Psoas muscle (tissue), 8 donors: ENCODE data around the gene ALKAL2. TPM values are rescaled to one million over a fixed set of nuclear protein-coding genes. Genes with fewer than 3 reads are reported as not detected.

Experiments
- ATAC-seq, 4 donors: fragments of 200-7000 bp; cut with Tn5 transposase; one replicate each; pipeline ENCODE4 v1.9.1; 2020; ENCODE audit warnings: moderate library complexity in 3 of 4, mild to moderate bottlenecking in 2 of 4
- DNase-seq, 2 donors: peaks; one replicate each; pipeline ENCODE4 v3.0.0-alpha.2; 2020
- H3K27ac ChIP-seq: fragments of 200-600 bp; one replicate; pipeline ENCODE4 v1.8.0; 2022
- H3K27me3 ChIP-seq, 3 donors: fragments of 200-600 bp in 1 of 3; one replicate each; pipeline versions ENCODE4 v1.6.1 to v1.8.0; 2013 to 2022; ENCODE audit warnings: low read length in 2 of 3, mild to moderate bottlenecking in 2 of 3, moderate library complexity in 1 of 3; ENCODE audit not compliant: insufficient read depth in 3 of 3
- H3K36me3 ChIP-seq, 2 donors: fragments of 200-600 bp in 1 of 2; one replicate each; pipeline versions ENCODE4 v1.6.1 to v1.8.0; 2013 to 2022; ENCODE audit warnings: low read depth in 1 of 2, mild to moderate bottlenecking in 1 of 2, moderate library complexity in 1 of 2; ENCODE audit not compliant: insufficient read depth in 1 of 2
- H3K4me1 ChIP-seq: fragments of 200-600 bp; one replicate; pipeline ENCODE4 v1.8.0; 2022
- H3K4me3 ChIP-seq: fragments of 200-600 bp; one replicate; pipeline ENCODE4 v1.8.0; 2022; ENCODE audit warnings: mild to moderate bottlenecking
- H3K9me3 ChIP-seq: fragments of 200-600 bp; one replicate; pipeline ENCODE4 v1.8.0; 2022
- CTCF ChIP-seq: fragments of 200-600 bp; IDR thresholded peaks from one replicate; pipeline ENCODE4 v1.8.0; 2022; ENCODE audit warnings: antibody characterized with exemption
- WGBS, 3 donors: extraction: QIAGEN DNeasy Blood & Tissue Kit; methylation state at CpG; one replicate each; pipeline versions ENCODE4 v1.1.6 to v1.1.7; 2013; 5-methylcytosine and 5-hydroxymethylcytosine counted together
- intact Hi-C, 2 donors: fragments of 100-400 bp; cut with DNase I; formaldehyde crosslinking; loops; one replicate each; pipeline versions ENCODE4 v1.11.0 to v1.14.2; 2022
- polyA plus RNA-seq, 3 donors: library from polyadenylated mRNA; stranded (reverse); fragments of 200-250 nt; gene quantifications; one replicate each; pipeline ENCODE4 v1.2.3, GENCODE V29; 2013
- total RNA-seq, 4 donors: library from RNA; stranded (reverse); fragmentation: NEBNext Ultra II Directional in 2 of 4; extraction: Animal tissue kit (Norgen Biotek cat#: 25700) in 2 of 4; gene quantifications; one replicate each; pipeline versions ENCODE4 v1.2.1 to v1.2.4, GENCODE V29; 2021 to 2023
- donor health status: healthy with polysubstance abuse.
- donor health status: DM: no; HTN: no; CAD: no; lungs with moderate emphysema.
- donor health status: Bipolar disorder and iron deficiency.
- donor health status: healthy.
- donor health status: DM: yes; HTN: yes; CAD: no.
- donor health status: DM: no; HTN: no; CAD: no.
- donor health status: DM: no; HTN: no; CAD: no.
- donor health status: DM: yes; HTN: yes; CAD: no.

ALKAL2 gene
- total and polyA plus RNA-seq, 7 donors, result 0.26 to 1.1 (median 0.42) TPM; not detected in 3

GRCh38 chr2:234421-234820 lies 53.5 kb downstream of the ALKAL2 start:
- WGBS, 3 donors, result 84 to 86% (median 86%) methylated on average over 4 of the region's 4 CpGs
- no peak for TF ChIP-seq CTCF
- Histone ChIP-seq H3K27ac (no peak overlapping the region), H3K36me3 (peaks cover 0 to 49% of the 10 kb centered on the region in 2 donors), H3K9me3 (no peaks in the 10 kb centered on the region), H3K4me1 (no peaks in the 10 kb centered on the region), H3K27me3 (no peaks in the 10 kb centered on the region), H3K4me3 (no peak overlapping the region)
- ATAC-seq, result no peak
- DNase-seq, result no peak
- intact Hi-C loops, result no loop called here

DNA sequence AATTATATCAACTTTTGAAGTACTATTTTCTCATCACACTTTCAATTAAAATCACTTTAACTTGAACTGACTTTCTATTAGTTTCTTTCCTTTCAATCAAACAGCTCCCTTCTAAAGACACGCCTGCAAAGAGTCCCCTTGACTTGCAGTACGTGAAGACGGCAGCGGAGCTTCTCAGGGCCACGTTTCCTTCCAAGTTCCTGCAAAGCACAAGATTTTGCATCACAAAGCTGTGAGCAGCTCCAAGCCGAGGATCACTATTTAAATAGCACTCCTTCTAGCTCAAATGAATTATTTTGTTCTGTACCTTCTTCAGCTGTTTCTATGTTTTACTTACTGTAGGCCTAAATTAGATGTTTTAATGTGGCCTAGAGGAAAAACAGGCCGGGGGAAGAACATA lies 54.9 kb downstream of the ALKAL2 start:
- Histone ChIP-seq H3K9me3 (no peaks in the 10 kb centered on the region), H3K27me3 (no peaks in the 10 kb centered on the region), H3K36me3 (peaks cover 2 to 54% of the 10 kb centered on the region in 2 donors), H3K27ac (no peak overlapping the region), H3K4me3 (no peak overlapping the region), H3K4me1 (no peaks in the 10 kb centered on the region)
- 76 to 86% (median 79%) methylated on average over 7 of the region's 7 CpGs for WGBS, 3 donors
- ATAC-seq, result no peak
- intact Hi-C loops, result no loop called here
- no peak for DNase-seq
- no peak for TF ChIP-seq CTCF

- ATAC-seq (no peak), DNase-seq (no peak)
- 50 to 60% (median 55%) methylated on average over 9 of the region's 9 CpGs for WGBS, 3 donors
- Histone ChIP-seq H3K36me3 (peaks cover 5 to 64% of the 10 kb centered on the region in 2 donors), H3K4me1 (no peaks in the 10 kb centered on the region), H3K27me3 (no peaks in the 10 kb centered on the region), H3K27ac (no peak overlapping the region), H3K9me3 (no peaks in the 10 kb centered on the region), H3K4me3 (no peak overlapping the region)
- intact Hi-C loops, result no loop called here
- no peak for TF ChIP-seq CTCF
These were observed 56.2 kb downstream of the ALKAL2 start for GRCh38 chr2:231521-232185.

Other genes starting within 250 kb of the ALKAL2 start
- gene FAM110C, start 241.6 kb downstream of the ALKAL2 start, total RNA-seq, result under 1 TPM in 2 of 4 donors, not detected in 2; 0.06 to 0.10 TPM
- gene FAM110C, start 241.6 kb downstream of the ALKAL2 start, polyA plus RNA-seq, result under 1 TPM in 1 of 3 donors, not detected in 2; 0.03 TPM
- gene SH3YL1, start 24.1 kb downstream of the ALKAL2 start, total RNA-seq, result 10 to 100 TPM in 1 of 4 donors, 1 to 10 TPM in 3; 7.7 to 10.0 (median 8.9) TPM
- 1 to 10 TPM; 8.3 to 9.6 (median 9.2) TPM for gene SH3YL1, start 24.1 kb downstream of the ALKAL2 start, polyA plus RNA-seq
- 10 to 100 TPM; 55.8 to 73.6 (median 66.5) TPM for gene ACP1, start 23.1 kb downstream of the ALKAL2 start, total RNA-seq
- 100 to 1,000 TPM in 2 of 3 donors, 10 to 100 TPM in 1; 78.1 to 104 (median 100) TPM for gene ACP1, start 23.1 kb downstream of the ALKAL2 start, polyA plus RNA-seq